Keratinocyte (primary cell): ENCODE data around the gene HECTD1.

Experiments used
- CTCF ChIP-seq, 3 experiments: IDR thresholded peaks in 1 of 3; conservative IDR thresholded peaks in 1 of 3; optimal IDR thresholded peaks in 1 of 3; 2 replicates in 2 of 3; 3 replicates in 1 of 3; pipeline versions ENCODE3 to v1.5.1; 2011; ENCODE audit warnings: low read length in 3 of 3, mild to moderate bottlenecking in 3 of 3, moderate library complexity in 2 of 3, control low read depth in 1 of 3, inconsistent platforms in 1 of 3; ENCODE audit not compliant: insufficient read depth in 2 of 3; ENCODE audit errors: extremely low read depth in 1 of 3
- EZH2 ChIP-seq: IDR thresholded peaks from one replicate; pipeline ENCODE4 v1.6.1; 2012; ENCODE audit warnings: inconsistent platforms, mild to moderate bottlenecking, low read length, moderate library complexity

GRCh38 chr14:31212893-31213292 lies 5.3 kb upstream of the HECTD1 start:
- TF ChIP-seq CTCF (optimal IDR thresholded peaks at IDR 0.05 in 1 of 3, IDR thresholded peaks at IDR 0.05 in 1 of 3, conservative IDR thresholded peaks at IDR 0.05 in 1 of 3; ENCODE audit: extremely low read depth in 1 of 3, insufficient read depth in 2 of 3, low read length in 3 of 3) = no peak
- no peak for TF ChIP-seq EZH2
